Activated T-cell treated with anti-CD3 and anti-CD28 coated beads for 1 hour (primary cell): ENCODE results near the gene LAMA2.

Source experiments
- DNase-seq: peaks from one replicate; pipeline ENCODE4 v3.0.0-alpha.2; 2020; ENCODE audit warnings: low read depth

LAMA2 gene

GRCh38 chr6:129262661-129263060, 379.7 kb downstream of the LAMA2 start:
- no peak for DNase-seq

DNA sequence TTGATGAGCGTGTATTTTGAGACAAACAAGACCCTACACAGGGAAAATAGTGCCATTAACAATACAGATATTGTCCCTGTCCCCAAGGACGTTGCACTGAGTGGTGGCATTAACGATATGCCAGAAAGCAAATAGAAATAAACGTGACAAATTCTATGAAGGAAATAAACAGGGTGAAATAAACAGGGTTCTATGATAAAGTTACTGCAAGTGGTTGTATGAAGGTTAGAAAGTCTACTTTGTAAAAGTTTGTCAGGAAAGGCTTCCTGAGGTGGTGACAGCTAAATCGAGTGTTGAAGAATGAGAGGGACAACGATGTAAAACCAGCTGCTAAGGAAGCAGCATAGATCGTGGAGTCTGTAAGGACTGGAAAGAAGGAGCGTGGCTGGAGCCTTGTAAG, 380.2 kb downstream of the LAMA2 start:
- DNase-seq = no peak

DNA sequence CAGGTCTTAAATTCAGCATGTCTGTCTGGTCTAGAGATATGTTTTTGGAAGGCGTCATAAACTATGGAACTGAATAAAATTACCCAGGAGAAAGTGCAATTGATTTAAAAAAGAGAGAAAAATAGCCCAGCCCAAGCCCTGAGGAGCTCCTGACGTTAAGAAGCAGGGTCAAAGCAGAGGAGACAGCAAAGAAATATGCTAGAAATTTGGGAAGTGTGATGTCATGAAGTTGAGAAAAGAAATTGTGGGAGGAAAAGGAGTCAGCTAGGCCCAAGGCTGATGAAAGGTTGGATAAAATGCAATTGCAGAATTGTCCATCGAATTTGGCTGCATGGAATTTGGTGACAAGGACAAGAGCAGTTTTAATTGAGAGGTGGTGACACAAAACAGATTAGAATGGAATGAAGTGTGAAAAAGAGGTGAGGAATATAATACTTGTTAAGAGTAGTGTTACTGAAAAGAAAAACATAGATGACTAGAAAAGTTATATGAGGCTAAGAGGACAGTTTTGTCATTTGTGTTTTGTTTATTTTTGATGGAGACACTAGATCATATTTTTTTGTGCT, 381.6 kb downstream of the LAMA2 start:
- DNase-seq = no peak

DNA sequence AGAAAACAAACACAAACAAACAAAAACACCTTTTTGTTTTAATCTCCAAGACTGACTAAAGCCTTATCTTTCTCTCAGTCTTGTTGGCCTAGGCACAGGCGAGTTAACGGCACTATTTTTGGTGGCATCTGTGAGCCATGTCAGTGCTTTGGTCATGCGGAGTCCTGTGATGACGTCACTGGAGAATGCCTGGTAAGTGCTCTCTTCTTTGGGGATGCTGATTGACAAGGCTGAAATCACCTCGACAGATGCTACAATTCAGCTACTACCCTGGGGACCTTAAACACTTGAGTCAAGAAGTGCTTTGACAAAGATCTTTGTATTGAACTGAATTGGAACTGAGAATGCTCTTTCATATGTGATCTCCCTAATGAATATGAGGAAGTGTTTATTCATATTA, 384.1 kb downstream of the LAMA2 start:
- DNase-seq = no peak

GRCh38 chr6:129269076-129269475, 386.1 kb downstream of the LAMA2 start:
- DNase-seq = no peak

DNA sequence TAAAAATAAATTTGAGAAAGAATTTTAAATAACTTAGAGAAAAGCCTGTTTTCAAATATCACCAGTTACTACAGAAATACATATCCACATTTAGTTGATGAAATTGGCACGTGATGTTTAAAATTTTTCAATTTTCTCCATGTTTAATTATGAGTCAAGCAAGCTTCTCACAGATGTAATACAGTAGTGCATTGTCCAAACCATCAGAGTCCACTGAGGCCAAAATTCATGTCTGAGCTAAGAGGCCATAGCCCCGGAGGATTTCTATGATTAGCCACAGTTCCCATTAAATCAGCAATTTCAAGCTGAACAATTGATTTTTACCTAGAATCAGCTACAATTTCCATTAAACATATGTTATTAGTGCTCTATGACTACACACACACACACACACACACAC, 387.0 kb downstream of the LAMA2 start:
- no peak for DNase-seq

- DNase-seq = no peak
Measured at GRCh38 chr6:129270450-129270849, 387.5 kb downstream of the LAMA2 start.

GRCh38 chr6:129273161-129273560, 390.2 kb downstream of the LAMA2 start:
- no peak for DNase-seq

DNA sequence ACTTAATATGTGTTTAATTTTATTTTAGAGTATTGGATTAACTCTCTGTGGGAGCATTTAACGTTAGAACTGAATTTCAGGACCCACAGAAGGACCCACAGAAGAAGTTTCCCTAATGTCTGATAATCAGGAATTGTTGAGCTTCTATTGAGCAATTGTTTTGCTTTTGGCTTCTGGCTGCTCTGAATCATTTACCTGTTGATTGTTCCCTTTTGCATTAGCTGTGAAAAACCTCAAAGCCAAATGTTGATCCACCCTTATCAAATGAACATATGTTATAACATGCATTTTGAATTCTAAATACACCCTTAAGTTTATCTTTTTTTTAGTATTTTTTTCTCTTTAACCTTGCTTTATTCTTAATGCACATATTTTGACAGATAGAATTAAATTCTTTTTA, 393.5 kb downstream of the LAMA2 start:
- DNase-seq = no peak

- no peak for DNase-seq
Measured at GRCh38 chr6:129276986-129277385, 394.0 kb downstream of the LAMA2 start.

GRCh38 chr6:129279343-129280292, 396.7 kb downstream of the LAMA2 start:
- DNase-seq = no peak

DNA sequence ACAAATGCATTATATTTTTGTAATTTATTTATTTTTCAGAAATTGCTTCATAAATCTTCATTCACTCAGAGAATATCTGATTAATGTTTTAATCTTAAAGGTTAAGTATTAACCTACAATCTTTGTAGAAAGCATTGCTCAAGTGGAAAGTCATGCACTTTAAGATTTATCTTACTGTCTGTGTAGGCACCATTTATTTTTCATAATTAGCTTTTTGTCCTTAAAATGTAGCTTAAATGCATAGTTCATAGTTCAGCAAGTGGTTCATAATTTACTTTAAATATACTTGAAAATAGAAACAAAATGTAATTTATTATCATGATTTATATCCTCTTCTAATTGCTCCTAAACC, 397.3 kb downstream of the LAMA2 start:
- no peak for DNase-seq

DNA sequence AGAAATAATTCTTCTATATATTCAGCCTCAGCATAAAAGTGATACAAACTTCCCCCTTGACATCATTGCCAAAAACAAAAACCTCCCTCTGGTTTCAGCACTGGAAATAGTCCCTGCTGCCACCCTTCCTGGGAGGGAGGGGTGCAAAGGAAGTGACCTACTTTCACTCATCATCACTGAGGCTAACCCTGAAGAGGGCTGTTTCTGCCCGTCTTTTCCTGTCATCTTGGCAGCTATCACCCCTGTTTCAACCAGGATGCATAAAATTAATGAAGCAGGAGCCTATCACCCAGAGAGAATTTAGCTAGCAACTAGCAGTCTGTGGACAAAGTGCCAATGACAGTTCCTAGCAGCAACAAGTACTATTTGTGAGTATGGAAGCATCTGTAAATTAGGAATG, 397.8 kb downstream of the LAMA2 start:
- no peak for DNase-seq

GRCh38 chr6:129281168-129281796, 398.3 kb downstream of the LAMA2 start:
- DNase-seq = no peak

DNA sequence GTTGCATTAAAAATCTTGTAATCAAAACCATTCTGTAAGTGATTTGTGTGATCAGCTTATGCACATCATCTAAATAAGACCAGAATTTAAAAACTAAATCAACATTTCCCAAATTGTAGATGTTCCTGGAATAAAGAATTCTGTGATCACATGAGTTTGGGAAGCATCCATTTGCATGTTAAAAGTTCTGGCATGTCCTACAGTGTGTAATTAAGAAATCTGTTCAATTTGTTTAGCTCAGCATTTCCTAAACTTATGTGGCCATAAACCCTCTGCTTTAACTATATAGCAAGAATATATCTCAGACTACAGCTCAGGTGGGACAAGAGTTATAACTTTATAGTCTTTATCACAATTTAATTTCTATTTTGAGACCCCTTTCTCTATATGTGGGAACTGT, 399.1 kb downstream of the LAMA2 start:
- DNase-seq = no peak

GRCh38 chr6:129284225-129284624, 401.3 kb downstream of the LAMA2 start:
- DNase-seq = no peak

DNA sequence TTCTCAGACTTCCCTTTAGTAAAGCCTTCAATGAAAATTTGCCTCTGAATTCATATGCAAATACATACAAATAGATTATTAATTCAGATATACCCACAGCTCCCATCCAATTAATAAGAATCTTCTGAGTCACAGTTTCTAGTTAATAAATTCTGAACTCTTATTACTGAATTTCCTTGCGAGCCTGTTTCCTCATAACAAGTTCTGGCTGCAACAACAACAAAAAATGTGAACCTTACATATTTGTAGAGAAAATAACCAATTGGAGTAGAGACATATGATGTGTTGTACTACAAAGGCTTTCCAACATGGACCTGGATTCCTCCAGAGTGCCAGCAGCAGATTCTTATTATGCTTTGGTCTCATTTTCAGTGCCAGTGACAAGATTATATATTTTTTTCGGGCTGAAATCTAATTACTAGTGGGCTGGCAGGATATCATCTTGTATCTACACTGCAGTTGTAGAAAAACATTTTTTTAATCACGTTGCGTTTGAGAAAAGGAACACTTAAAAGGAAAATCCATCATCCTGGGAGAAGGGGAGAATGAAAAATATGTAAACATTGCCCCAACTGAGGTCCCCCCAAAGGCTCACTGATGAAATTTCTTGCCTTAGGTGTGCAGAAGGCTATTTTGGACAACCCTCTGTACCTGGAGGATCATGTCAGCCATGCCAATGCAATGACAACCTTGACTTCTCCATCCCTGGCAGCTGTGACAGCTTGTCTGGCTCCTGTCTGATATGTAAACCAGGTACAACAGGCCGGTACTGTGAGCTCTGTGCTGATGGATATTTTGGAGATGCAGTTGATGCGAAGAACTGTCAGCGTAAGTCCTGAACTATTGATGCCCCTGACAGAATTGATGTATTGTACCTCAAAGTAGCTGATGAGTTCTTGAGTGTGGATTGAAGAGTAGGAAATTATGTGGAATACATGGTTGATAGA, 404.6 kb downstream of the LAMA2 start:
- no peak for DNase-seq

DNA sequence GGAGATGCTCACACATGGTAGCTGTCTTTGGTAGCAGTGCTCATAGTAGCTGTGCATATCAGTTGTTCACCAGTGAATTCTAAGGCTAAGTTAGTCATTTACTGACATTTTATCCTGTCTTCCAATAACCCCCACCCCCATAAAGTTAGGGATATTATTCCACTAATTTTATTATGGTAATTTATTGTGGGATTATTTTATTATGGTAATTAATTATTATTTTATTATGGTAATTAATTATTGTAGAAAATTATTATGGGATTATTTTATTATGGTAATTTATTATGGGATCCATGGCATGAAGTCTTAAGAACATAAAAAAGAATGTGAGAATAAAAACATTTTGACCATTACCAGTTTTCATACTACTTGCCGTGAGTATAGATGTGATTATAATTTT, 406.5 kb downstream of the LAMA2 start:
- DNase-seq = no peak

- no peak for DNase-seq
Measured at GRCh38 chr6:129292836-129293235, 409.9 kb downstream of the LAMA2 start.

- DNase-seq = no peak
Measured at GRCh38 chr6:129297592-129297991, 414.7 kb downstream of the LAMA2 start.

DNA sequence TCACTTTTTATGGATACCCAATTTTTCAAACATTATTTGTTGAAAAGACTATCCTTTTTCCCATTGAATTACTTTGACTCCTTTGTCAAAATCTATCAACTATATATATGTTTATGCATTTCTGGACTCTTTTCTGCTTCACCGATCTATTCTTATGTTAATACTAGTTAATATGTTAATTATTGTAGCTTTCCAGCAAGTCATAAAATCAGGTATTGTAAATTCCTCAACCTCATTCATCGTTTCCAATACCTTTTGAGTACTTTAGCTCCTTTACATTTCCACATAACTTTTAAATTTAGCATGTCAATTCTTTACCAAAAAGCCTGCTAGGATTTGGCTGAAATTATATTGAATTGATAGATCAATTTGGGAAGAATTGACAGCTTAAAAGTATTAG, 419.7 kb downstream of the LAMA2 start:
- no peak for DNase-seq

GRCh38 chr6:129306826-129307225, 423.9 kb downstream of the LAMA2 start:
- DNase-seq = no peak
